ENCODE results near the gene MST1. TPM values are rescaled to one million over a fixed set of nuclear protein-coding genes. Genes with fewer than 3 reads are reported as not detected.

The MST1 gene
- total and polyA plus RNA-seq, 2 experiments from 2014 or later: 116 to 158 TPM

GRCh38 chr3:49654176-49654825 lies 35.0 kb downstream of the MST1 start:
- H3K79me2 ChIP-seq: no peaks in the 10 kb centered on the region
- TF ChIP-seq EZH2phosphoT487 (IDR thresholded peaks at IDR 0.05; ENCODE audit: low read depth, severe bottlenecking, unreplicated experiment): no peak
- TF ChIP-seq CTCF (IDR thresholded peaks at IDR 0.05; ENCODE audit: poor library complexity): no peak
- no peak for TF ChIP-seq EZH2 (IDR thresholded peaks at IDR 0.05; ENCODE audit: borderline replicate concordance)
- no peaks in the 10 kb centered on the region for H4K20me1 ChIP-seq (ENCODE audit: insufficient read depth, poor library complexity, severe bottlenecking)
- no peaks in the 10 kb centered on the region for H3K9me2 ChIP-seq (replicated peaks; ENCODE audit: insufficient read depth)
- no peaks in the 10 kb centered on the region for H3K36me3 ChIP-seq (replicated peaks; ENCODE audit: insufficient read depth, low read depth)
- no peaks in the 10 kb centered on the region for H3K27me3 ChIP-seq
- WGBS (ENCODE audit: low lambda C conversion rate, missing lambda C conversion rate): 94% methylated on average over 16 of the region's 17 CpGs
- no peak for DNase-seq (ENCODE audit: low spot score)
- H3K4me3 ChIP-seq: no peak overlapping the region
- H2AFZ ChIP-seq: no peak overlapping the region
- no peak overlapping the region for H3K27ac ChIP-seq
- peaks cover 3% of the 10 kb centered on the region for H3K4me1 ChIP-seq (ENCODE audit: insufficient read depth)
- no peak overlapping the region for H3K4me2 ChIP-seq
- no peaks in the 10 kb centered on the region for H3K9me3 ChIP-seq (ENCODE audit: low read depth)

- Histone ChIP-seq H3K9me3 (ENCODE audit: low read depth) (no peaks in the 10 kb centered on the region), H2AFZ (no peak overlapping the region), H3K9me2 (replicated peaks; ENCODE audit: insufficient read depth) (no peaks in the 10 kb centered on the region), H3K36me3 (replicated peaks; ENCODE audit: insufficient read depth, low read depth) (no peaks in the 10 kb centered on the region), H3K79me2 (no peaks in the 10 kb centered on the region), H4K20me1 (ENCODE audit: insufficient read depth, poor library complexity, severe bottlenecking) (no peaks in the 10 kb centered on the region), H3K4me2 (no peak overlapping the region), H3K27me3 (no peaks in the 10 kb centered on the region), H3K4me3 (no peak overlapping the region), H3K27ac (no peak overlapping the region), H3K4me1 (ENCODE audit: insufficient read depth) (peaks cover 2% of the 10 kb centered on the region)
- DNase-seq (ENCODE audit: low spot score): no peak
- 85% methylated on average over 8 of the region's 8 CpGs for WGBS (ENCODE audit: low lambda C conversion rate, missing lambda C conversion rate)
- no peak for TF ChIP-seq EZH2phosphoT487 (IDR thresholded peaks at IDR 0.05; ENCODE audit: low read depth, severe bottlenecking, unreplicated experiment)
- TF ChIP-seq CTCF (IDR thresholded peaks at IDR 0.05; ENCODE audit: poor library complexity): no peak
- no peak for TF ChIP-seq EZH2 (IDR thresholded peaks at IDR 0.05; ENCODE audit: borderline replicate concordance)
These were observed 35.7 kb downstream of the MST1 start for GRCh38 chr3:49653621-49654020.

DNA sequence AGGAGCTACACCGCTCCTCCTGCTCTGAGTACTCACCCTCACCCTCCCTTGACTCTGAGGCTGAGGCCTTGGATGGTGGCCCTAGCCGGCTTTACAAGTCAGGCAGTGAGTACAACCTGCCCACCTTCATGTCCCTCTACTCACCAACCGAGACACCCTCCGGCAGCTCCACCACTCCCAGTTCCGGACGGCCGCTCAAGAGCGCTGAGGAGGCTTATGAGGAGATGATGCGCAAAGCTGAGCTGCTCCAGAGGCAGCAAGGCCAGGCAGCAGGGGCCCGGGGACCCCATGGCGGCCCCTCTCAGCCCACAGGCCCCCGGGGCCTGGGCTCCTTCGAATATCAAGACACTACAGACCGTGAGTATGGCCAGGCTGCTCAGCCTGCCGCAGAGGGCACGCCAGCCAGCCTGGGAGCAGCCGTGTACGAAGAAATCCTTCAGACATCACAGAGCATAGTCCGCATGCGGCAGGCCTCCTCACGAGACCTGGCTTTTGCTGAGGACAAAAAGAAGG lies 36.3 kb downstream of the MST1 start:
- TF ChIP-seq EZH2 (IDR thresholded peaks at IDR 0.05; ENCODE audit: borderline replicate concordance): no peak
- no peak for TF ChIP-seq EZH2phosphoT487 (IDR thresholded peaks at IDR 0.05; ENCODE audit: low read depth, severe bottlenecking, unreplicated experiment)
- TF ChIP-seq CTCF (IDR thresholded peaks at IDR 0.05; ENCODE audit: poor library complexity): no peak
- H3K79me2 ChIP-seq: no peaks in the 10 kb centered on the region
- no peak overlapping the region for H2AFZ ChIP-seq
- H3K27ac ChIP-seq: no peak overlapping the region
- H4K20me1 ChIP-seq (ENCODE audit: insufficient read depth, poor library complexity, severe bottlenecking): no peaks in the 10 kb centered on the region
- 89% methylated on average over 21 of the region's 21 CpGs for WGBS (ENCODE audit: low lambda C conversion rate, missing lambda C conversion rate)
- H3K27me3 ChIP-seq: no peaks in the 10 kb centered on the region
- no peak overlapping the region for H3K4me2 ChIP-seq
- H3K9me2 ChIP-seq (replicated peaks; ENCODE audit: insufficient read depth): no peaks in the 10 kb centered on the region
- H3K36me3 ChIP-seq (replicated peaks; ENCODE audit: insufficient read depth, low read depth): no peaks in the 10 kb centered on the region
- no peaks in the 10 kb centered on the region for H3K9me3 ChIP-seq (ENCODE audit: low read depth)
- no peak for DNase-seq (ENCODE audit: low spot score)
- H3K4me1 ChIP-seq (ENCODE audit: insufficient read depth): peaks cover 3% of the 10 kb centered on the region
- H3K4me3 ChIP-seq: no peak overlapping the region
